Bronchial epithelial cell (primary cell): Measurements from ENCODE around the gene RAD51B. TPM values are rescaled to one million over a fixed set of nuclear protein-coding genes. Genes with fewer than 3 reads are reported as not detected.
A peak's percentile ranks its signal among the peaks of the same experiment; 100 is the strongest.

ENCODE experiments used
- DNase-seq: peaks from one replicate; pipeline ENCODE4 v3.0.0-alpha.2; 2010; ENCODE audit warnings: low read depth
- FAIRE-seq: peaks from 2 replicates; lab custom pipeline; 2011; peaks lifted over from hg19 to GRCh38; lab: Jason Lieb, UNC
- H3K27me3 ChIP-seq: 2 replicates; pipeline ENCODE4 v1.5.1; 2011; ENCODE audit warnings: low read length; ENCODE audit not compliant: control insufficient read depth, insufficient read depth
- H3K36me3 ChIP-seq: 2 replicates; pipeline ENCODE4 v1.5.1; 2011; ENCODE audit warnings: low read length; ENCODE audit not compliant: control insufficient read depth, insufficient read depth
- H3K4me3 ChIP-seq: 2 replicates; pipeline ENCODE4 v1.5.1; 2011; ENCODE audit warnings: mild to moderate bottlenecking, low read depth, low read length, control low read depth
- CTCF ChIP-seq: IDR thresholded peaks from 2 replicates; pipeline ENCODE4 v1.5.1; 2011; ENCODE audit warnings: mild to moderate bottlenecking, moderate library complexity, low read length, control low read depth, inconsistent platforms; ENCODE audit not compliant: insufficient read depth, severe bottlenecking
- total RNA-seq: library from RNA; depleted of rRNA; stranded (reverse); fragments of >200 nt; gene quantifications from 2 replicates; pipeline ENCODE4 v1.2.1, GENCODE V29; 2014

RAD51B gene
- total RNA-seq, 1 donor from 2014 or later, result 12.1 TPM

DNA sequence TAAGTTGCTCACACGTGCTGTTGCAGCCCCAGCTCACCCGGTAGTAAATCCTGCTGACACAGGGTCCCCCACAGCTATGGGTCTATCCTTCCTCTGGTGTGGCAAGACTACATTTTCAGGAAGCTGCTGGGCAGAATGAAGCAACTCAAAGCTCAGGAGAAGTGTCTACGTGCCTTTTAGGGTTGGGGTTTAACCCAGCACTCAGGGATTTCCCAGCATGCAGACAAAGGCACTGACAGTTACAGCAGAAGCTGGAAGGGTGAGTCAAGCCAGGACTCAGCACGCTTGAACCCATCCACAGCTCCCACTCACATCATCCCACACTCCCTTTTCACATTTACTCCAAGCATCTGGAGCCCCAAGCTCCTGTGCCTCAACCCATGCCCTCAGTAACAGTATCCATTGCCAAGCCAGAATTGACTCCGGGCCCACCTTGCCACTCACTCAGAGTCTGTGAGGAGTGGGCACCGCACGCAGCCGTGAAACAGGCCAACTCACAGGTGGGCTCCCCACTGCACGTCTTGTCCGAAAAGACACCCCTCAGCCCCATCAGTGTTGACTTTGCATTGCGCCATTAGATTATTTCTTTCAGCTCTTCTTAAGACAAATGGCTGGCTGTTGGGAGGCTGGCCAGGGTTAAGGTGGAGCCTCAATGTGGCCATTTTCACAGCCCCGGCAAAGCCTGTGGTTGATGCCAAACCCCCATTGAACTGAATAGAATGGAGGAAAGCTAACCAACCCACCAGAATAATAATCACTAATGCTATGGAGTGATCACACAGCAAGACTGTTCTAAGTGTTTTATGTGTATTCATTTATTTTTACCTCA, 913.7 kb downstream of the RAD51B start:
- Histone ChIP-seq H3K27me3 (no peaks in the 10 kb centered on the region), H3K36me3 (no peaks in the 10 kb centered on the region), H3K4me3 (no peak overlapping the region)
- no peak for FAIRE-seq
- no peak for TF ChIP-seq CTCF
- DNase-seq, result peak; percentile 69

- no peak for FAIRE-seq
Measured at GRCh38 chr14:68734231-68734732, 914.7 kb downstream of the RAD51B start.

DNA sequence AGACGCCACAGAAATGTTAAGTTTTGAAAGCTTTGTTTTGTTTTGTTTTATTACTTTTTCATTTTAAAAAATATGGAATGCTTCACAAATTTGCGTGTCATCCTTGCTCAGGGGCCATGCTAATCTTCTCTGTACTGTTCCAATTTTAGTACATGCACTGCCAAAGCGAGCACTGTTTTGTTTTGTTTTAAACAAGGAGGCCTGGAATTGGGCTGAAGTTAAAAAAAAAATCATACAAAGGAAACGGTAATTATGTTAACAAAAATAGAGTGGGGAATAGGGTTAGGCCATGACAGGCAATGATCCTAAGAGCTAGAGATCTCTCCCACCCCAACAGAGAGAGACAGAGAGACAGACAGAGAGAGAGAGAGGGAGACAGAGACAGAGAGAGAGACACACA, 916.3 kb downstream of the RAD51B start:
- Histone ChIP-seq H3K36me3 (no peaks in the 10 kb centered on the region), H3K27me3 (no peaks in the 10 kb centered on the region), H3K4me3 (no peak overlapping the region)
- DNase-seq (no peak), FAIRE-seq (no peak)
- TF ChIP-seq CTCF, result no peak

More at GRCh38 chr14:68734231-68734732, 914.7 kb downstream of the RAD51B start:
- no peak for TF ChIP-seq CTCF
- Histone ChIP-seq H3K4me3 (no peak overlapping the region), H3K27me3 (no peaks in the 10 kb centered on the region), H3K36me3 (no peaks in the 10 kb centered on the region)
- DNase-seq, result peak; percentile 37

DNA sequence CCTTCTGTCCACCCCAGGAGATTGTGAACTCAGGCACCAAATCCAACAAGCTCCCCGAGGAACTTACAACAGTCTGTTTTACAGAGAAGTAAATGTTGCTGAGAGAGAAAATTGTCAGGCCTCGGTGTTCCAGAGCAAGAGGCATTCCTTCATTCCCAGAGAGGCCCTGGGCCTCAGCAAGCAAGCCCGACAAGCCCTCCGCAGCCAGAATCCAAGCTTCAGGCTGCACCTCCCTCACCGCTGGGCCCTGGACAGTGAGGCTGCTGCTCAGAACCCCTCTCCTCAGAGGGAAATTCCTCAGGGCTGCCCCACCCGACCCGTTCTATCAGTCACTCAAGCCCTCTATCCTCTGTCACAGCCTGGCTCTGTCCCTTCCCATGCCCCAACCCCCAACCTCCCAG, 916.9 kb downstream of the RAD51B start:
- Histone ChIP-seq H3K27me3 (no peaks in the 10 kb centered on the region), H3K36me3 (no peaks in the 10 kb centered on the region), H3K4me3 (no peak overlapping the region)
- TF ChIP-seq CTCF, result no peak
- DNase-seq (no peak), FAIRE-seq (no peak)

DNA sequence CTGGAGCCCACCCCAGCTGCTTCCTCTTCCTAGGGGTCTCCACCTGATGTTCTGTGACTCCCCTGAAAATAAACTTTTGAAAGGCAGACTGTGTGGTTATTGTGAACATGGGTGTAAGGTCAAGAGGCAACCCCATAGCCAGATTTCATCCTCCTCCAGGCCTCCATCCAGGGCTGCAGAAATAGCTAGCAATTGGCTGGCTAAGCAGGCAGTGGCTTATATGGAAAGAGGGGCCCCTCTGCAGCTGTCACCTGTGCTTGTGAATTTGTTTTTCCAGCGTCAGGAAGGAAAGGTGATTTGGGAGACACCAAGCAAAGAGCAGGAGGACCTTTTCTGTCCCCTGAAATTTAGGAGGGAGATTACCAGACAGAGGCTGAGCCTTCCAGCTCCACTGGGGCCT, 917.5 kb downstream of the RAD51B start:
- no peak for FAIRE-seq
- TF ChIP-seq CTCF, result no peak
- Histone ChIP-seq H3K27me3 (no peaks in the 10 kb centered on the region), H3K36me3 (no peaks in the 10 kb centered on the region), H3K4me3 (no peak overlapping the region)
- DNase-seq, result no peak

- H3K4me3 ChIP-seq, result no peak overlapping the region
- H3K36me3 ChIP-seq, result no peaks in the 10 kb centered on the region
- DNase-seq (no peak), FAIRE-seq (no peak)
- TF ChIP-seq CTCF, result no peak
- H3K27me3 ChIP-seq, result no peaks in the 10 kb centered on the region
Measured at GRCh38 chr14:68738559-68738958, 919.0 kb downstream of the RAD51B start.
